Bone marrow (tissue), 2 donors: ENCODE data around the gene C1GALT1.

Source experiments
- DNase-seq, 2 donors: peaks; one replicate each; lab custom pipeline; 2025; lab: John Stamatoyannopoulos, UW

The C1GALT1 gene

GRCh38 chr7:7272294-7272693, 90.0 kb downstream of the C1GALT1 start:
- DNase-seq: no peak

DNA sequence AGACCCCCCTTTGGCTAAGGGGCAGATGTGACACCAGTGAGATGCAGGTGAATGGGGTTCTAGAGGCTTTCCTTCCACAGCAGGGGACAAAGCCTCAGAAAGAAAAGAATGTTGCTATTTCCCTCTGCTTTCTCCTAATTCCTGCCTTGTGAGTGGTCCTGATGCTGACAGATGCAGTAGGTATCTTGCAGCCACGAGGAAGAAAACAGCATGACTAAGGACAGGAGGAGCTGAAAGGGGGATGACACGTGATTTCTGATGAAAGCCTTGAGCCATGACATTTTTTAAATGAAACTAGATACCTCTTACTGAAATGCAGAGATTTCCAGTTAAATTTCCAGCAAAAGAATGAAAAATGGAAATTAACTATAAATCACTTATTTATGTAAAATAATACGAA, 92.4 kb downstream of the C1GALT1 start:
- DNase-seq: no peak

- no peak for DNase-seq
These were observed 93.8 kb downstream of the C1GALT1 start for GRCh38 chr7:7276161-7276560.

- DNase-seq: no peak
These were observed 108.2 kb downstream of the C1GALT1 start for GRCh38 chr7:7290429-7291122.

GRCh38 chr7:7292085-7292484, 109.7 kb downstream of the C1GALT1 start:
- no peak for DNase-seq

GRCh38 chr7:7292608-7293007, 110.3 kb downstream of the C1GALT1 start:
- no peak for DNase-seq

- no peak for DNase-seq
These were observed 110.7 kb downstream of the C1GALT1 start for GRCh38 chr7:7293092-7293491.

DNA sequence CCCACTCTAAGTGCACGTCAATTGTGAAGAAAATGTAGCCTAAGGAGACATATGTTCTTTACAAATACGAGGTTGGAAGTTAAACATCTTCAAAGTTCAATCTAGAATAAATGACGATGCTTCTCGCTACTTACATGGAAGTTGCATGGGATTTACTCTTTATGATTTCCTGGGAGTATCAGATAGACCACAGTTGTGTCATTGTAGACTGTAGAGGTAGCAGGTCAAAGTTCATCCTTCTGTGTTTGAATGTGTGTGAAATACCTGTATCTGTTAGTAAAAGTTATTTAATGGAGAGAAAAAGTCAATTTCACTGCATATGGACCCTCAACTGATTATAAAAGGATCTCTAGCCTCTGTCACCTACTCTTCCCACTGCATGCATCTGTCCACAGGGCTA, 112.6 kb downstream of the C1GALT1 start:
- DNase-seq: no peak
